ENCODE data around the gene HYAL2. TPM values are rescaled to one million over a fixed set of nuclear protein-coding genes. Genes with fewer than 3 reads are reported as not detected.

The HYAL2 gene
- total RNA-seq, 1 donor, result 27.0 TPM

DNA sequence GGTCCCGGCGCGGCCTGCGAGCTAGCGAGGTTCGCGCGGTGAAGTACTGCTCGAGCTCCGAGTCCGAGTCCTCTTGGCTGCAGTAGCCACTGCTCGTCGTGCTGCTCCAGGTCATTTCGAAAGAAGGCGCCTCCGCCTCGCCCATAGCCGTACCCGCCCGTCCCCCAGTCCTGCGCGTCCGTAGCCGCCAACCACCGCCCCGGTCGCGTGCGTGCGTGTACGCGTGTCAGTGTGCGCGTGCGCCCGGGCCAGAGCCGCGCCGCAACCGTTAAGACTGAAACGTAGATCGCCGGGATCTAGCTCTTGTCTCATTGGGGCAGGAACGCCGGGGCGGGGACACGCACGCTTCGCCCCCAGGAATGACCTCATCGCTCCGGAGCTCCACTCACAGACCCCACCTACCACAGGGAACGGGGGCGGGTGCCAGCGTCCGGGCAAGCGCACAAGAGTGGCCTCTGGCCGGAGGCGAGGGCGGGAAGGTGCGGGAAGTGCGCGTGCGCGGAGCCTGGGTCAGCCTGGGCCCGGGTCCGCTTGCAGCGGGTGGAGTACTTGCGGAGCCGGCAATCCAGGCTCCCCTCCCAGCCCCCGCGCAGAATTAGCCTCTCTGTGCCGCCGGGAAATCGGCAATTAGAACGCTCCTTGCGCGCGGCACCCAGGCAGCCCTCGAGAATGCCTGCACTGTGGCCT, 14.8 kb upstream of the HYAL2 start:
- TF ChIP-seq, protein P1, sequence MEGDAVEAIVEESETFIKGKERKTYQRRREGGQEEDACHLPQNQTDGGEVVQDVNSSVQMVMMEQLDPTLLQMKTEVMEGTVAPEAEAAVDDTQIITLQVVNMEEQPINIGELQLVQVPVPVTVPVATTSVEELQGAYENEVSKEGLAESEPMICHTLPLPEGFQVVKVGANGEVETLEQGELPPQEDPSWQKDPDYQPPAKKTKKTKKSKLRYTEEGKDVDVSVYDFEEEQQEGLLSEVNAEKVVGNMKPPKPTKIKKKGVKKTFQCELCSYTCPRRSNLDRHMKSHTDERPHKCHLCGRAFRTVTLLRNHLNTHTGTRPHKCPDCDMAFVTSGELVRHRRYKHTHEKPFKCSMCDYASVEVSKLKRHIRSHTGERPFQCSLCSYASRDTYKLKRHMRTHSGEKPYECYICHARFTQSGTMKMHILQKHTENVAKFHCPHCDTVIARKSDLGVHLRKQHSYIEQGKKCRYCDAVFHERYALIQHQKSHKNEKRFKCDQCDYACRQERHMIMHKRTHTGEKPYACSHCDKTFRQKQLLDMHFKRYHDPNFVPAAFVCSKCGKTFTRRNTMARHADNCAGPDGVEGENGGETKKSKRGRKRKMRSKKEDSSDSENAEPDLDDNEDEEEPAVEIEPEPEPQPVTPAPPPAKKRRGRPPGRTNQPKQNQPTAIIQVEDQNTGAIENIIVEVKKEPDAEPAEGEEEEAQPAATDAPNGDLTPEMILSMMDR (IDR thresholded peaks at IDR 0.05; ENCODE audit: insufficient read depth, low read length), result no peak
- H3K4me3 ChIP-seq (ENCODE audit: low read depth, low read length), result peak overlapping the region; percentile 75
- peak; percentile 99 for DNase-seq (ENCODE audit: low read depth)

DNA sequence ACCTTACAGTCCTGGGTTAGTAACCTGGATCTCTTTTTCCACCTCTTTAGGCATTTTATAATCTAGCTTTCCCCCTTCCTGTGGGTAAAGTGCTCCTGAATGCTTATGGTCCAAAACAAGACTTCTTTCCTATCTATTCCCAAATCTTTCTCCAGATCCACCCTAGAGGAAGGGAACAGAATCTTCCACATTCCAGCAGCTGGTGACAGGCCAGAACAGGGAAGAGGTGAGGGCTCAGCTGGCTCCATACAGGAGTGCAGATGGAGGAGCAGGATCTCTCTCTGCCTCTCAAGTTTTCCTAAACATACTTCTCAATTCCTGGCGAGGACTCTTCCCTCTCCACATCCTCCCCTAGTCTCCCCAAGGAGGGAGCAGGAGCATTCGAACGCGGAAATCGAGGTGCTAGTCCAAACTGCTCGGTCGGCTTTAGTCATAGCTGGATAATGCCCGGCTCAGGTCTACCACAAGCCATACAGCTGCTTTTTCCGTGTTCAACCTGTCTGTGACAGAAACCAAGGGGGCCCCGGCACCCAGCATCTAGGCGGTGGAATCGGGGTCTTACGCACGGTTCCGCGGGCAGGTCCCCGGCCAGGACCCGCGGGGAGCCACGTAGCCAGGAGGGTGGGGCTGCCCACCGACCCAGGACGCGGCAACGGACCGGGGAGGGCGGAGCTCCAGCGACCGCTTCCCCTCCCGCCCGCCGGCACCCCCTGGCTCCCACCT, 14.1 kb upstream of the HYAL2 start:
- H3K4me3 ChIP-seq (ENCODE audit: low read depth, low read length), result peak overlapping the region; percentile 75
- peak; percentile 45 for DNase-seq (ENCODE audit: low read depth)
- TF ChIP-seq, protein P1 (IDR thresholded peaks at IDR 0.05; ENCODE audit: insufficient read depth, low read length), result peak; percentile 13

DNA sequence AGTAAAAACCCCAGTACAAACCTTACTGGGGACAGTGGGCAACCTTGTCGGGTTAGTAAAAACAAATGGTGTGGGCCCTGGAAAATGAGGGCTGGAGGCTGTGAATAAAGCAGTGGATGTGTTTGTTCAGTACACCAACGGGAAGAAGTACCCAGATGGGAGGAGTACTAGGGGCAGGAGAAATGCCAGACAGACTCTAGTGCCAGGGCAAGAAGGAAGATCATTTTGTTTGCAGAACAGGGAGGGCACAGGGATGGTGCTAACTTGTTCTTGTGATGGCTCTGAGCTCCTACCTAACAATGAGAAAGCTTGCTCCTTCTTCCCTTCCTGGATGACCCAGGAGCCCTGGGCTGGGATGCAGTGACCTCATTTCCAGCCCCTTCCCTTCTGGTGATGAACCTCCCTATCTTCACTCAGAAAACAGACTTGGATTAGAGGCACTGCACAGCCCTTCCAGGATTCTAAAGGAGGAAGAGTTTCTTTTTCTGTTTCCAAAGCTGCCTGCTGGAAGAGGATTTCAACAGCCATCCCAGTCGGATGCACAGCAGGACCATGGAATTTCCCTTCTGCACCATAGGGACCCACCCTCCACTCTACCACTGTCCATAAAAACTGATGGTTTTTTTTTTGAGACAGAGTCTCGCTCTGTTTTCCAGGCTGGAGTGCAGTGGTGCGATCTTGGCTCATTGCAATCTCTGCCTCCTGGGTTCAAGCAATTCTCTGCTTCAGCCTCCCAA, 12.0 kb upstream of the HYAL2 start:
- TF ChIP-seq, protein P1 (IDR thresholded peaks at IDR 0.05; ENCODE audit: insufficient read depth, low read length), result no peak
- H3K4me3 ChIP-seq (ENCODE audit: low read depth, low read length), result peak overlapping the region; percentile 28
- DNase-seq (ENCODE audit: low read depth), result peak; percentile 57

DNA sequence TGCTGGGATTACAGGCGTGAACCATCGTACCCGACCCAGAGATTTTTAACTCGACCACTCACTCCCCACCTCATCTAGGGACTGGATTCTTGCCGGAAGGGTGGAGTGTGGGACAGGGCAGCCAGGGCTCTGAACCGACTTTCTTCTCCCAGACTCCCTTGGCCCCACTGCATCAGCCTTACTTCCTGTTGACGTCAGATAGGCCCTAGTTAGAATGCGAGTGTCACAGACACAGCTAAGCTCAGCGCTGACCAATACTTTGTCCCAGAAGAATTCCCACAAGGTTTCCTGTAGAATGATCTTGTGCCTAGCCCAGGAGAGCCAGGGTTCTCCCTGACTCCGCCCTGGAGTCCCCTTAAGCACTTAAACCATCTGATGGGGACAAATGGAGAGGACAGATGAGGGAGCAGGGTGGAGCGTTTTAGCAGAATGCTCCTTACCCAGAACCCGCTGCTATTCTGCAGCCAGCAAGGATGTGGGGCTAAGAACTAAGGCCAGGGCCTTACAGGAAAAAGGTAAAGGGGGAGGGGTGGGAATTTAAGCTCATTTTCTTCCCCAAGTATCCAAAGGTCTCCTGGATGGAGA, 11.3 kb upstream of the HYAL2 start:
- peak; percentile 94 for DNase-seq (ENCODE audit: low read depth)
- TF ChIP-seq, protein P1 (IDR thresholded peaks at IDR 0.05; ENCODE audit: insufficient read depth, low read length), result no peak
- peak overlapping the region; percentile 28 for H3K4me3 ChIP-seq (ENCODE audit: low read depth, low read length)

DNA sequence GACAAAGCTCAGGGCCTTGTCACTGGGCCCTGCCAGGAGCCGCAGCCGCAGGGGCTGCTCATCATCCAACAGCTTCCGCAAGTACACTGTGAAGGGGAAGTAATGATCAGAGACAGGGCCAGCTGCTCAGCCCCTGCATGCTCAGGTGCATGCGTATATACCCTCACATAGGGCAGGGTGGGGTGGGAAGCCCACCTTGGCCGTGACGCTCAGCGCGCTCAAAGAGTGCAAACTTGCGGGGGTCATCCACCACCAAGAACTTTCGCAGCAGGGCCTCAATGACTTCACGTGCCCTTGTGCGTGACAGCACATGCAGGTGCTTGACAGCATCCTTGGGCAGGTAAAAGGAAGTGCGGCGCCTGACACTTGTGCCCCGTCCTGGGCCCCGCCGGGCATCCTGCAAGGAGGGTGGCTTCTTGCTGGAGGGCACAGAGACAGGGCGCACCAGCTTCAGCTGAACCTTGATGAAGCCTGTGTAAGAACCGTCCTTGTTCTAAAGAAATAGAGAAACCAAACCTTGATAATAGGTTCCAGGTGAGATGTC, 8.9 kb upstream of the HYAL2 start:
- no peak overlapping the region for H3K4me3 ChIP-seq (ENCODE audit: low read depth, low read length)
- no peak for DNase-seq (ENCODE audit: low read depth)
- TF ChIP-seq, protein P1 (IDR thresholded peaks at IDR 0.05; ENCODE audit: insufficient read depth, low read length), result no peak

DNA sequence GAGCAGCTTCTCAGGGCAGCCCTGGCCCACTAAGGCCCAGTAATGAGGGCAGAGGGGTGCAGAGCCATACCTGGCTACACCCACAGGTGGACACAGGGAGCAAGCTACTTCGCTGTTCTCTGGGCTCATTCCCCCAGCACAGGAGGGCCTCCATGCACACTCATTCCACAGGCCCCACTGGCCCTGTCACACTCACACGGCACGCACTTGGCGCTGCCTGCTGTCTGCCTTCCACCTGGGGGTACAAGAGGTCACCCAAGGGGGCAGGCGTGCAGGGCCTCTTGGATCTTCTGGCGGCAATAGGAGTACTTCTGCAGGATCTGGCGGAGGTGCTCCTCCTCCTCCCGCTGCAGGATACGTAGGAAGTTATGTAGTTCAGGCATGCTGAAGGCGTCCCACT, 7.8 kb upstream of the HYAL2 start:
- TF ChIP-seq, protein P1 (IDR thresholded peaks at IDR 0.05; ENCODE audit: insufficient read depth, low read length), result no peak
- H3K4me3 ChIP-seq (ENCODE audit: low read depth, low read length), result no peak overlapping the region
- no peak for DNase-seq (ENCODE audit: low read depth)
